Medulla oblongata (tissue), 1 donor: Measurements from ENCODE around the gene TTLL1.
A peak's percentile ranks its signal among the peaks of the same experiment; 100 is the strongest.
"Not testable (repeated sequence)": the region's sequence is repeated elsewhere in the genome, so short reads cannot be mapped to it uniquely, and the experiment has no call there.

ENCODE experiments used
- DNase-seq: peaks from one replicate; pipeline ENCODE4 v3.0.0-alpha.2; 2015; ENCODE audit errors: extremely low spot score

Gene TTLL1

DNA sequence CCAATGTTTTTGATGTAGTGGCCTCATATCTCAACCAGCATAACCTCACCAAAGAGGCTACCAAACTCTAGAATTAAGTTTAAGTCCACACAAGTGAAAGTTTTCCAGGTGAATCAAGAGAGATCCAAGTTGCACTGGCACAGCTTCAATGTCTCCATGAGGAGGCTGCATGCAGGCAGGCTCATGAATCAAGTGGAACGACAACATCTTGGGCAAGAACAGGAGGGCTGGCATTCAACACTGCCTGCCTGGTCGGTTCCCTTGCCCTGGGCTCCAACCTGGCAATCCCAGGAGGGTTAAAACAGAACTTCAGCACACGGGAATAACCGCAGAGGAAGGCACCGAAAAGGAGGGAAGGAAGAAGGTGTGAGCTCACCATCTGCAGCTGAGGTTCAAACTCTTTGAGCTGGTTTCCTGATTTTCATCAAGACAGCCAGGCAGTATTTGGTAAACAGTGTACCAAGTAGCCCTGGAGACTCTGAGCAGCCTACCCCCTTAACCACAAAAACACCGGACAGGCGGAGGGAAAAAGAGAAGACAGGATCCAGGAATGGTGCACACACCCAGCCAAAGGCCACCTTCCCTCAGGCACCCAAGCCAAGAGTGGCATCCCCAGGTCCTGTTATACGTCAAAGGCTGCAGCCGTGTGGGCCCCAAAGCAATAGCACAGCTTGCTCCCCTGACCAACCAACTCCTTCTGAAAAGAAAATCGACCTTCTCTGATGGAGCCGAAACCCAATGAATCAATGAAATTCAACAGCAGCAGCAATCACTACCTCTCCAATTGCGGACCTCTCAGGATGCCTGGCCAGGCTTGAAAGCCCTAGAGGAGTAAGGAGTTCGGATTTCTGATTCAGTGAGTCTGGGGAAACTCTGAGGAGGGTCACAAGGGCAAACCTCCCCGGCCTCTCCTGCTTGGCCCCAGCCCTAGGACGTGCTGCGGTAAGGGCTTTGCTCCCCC is 75.6 kb downstream of the TTLL1 start:
- no peak for DNase-seq

DNA sequence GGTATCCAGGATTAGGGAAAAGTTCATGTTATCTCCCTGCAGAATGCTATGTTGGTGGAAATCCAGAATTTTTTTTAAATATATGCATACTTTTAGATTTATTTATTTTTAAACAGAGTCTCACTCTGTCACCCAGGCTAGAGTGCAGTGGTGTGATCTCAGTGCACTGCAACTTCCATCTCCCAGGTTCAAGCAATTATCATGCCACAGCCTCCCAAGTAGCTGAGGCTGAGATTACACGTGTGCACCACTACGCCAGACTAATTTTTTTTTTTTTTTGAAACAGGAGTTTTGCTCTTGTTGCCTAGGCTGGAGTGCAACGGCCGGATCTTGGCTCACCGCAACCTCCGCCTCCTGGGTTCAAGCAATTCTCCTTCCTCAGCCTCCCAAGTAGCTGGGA is 76.8 kb downstream of the TTLL1 start:
- no peak for DNase-seq

DNA sequence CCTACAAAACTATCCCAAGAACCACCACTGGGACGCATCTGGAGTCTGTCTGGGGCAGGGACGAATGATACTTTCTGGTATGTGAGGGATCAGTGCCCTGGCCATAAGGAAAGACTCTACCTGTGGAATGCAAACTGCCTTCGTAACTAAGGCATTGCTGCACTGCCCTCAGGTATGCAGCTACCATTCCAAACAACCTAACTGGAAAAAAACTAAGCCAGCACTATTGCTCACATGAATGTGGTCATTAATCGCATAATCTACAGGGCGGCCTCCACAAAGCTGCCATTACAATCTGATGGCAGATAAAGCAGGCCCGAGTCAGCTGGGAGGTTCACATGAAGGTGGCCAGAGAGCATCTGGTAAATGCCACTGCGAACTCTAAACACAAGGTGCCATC is 78.1 kb downstream of the TTLL1 start:
- DNase-seq: no peak

DNA sequence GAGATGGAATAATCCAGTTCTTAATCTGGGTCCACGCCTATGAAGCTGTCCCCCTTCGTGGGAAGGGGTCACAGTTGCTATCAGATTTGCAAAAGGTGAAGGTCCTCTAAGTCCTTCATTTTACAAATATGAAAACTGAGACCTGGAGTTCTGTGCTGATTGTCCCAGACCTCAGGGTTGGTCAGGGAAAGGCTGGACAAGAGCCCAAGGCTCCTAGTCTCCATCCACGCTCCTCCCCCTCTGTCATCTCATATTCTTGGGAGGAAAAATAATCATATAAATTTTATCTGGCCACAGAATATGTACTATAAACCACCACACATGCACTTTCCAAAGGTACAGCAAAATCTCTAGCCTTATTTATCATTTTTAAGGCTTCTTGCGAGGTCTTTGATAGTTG is 79.7 kb downstream of the TTLL1 start:
- DNase-seq: no peak

DNA sequence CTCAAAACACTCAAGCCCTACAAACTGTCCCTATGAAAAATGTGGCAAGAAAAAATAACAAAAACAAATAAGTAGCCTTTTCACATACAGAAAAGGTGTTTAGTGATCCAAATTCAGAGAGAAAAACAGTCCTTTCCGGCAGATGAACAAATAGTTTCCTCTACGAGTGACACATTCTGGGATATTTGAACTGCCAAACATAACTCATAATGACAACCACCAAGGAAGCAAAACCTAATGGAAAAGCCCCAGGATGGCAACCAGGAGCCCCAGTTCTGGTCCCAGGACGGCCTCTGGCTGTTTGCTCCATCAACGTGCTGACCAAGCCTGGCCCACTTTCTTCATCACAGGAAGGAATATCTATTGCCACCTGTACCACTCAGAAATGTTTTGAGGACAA is 80.3 kb downstream of the TTLL1 start:
- no peak for DNase-seq

DNA sequence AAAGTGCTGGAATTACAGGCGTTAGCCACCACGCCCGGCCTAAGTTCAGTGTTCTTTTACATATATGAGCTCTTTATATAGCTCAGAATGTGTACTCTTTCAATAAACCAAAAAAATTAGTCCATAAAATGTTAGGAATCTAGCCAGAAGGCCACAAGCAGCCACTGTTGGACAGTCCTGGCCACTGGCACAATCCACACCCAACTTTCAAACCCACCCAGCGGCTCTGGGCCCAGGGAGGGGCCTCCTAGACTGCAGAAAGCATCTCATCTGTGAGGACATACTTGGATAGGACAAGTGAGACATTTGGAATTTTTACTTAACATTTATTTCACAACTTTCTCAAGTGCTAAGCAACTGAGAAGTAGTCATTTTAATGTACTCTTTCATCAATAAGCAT is 80.7 kb downstream of the TTLL1 start:
- DNase-seq: no peak

DNA sequence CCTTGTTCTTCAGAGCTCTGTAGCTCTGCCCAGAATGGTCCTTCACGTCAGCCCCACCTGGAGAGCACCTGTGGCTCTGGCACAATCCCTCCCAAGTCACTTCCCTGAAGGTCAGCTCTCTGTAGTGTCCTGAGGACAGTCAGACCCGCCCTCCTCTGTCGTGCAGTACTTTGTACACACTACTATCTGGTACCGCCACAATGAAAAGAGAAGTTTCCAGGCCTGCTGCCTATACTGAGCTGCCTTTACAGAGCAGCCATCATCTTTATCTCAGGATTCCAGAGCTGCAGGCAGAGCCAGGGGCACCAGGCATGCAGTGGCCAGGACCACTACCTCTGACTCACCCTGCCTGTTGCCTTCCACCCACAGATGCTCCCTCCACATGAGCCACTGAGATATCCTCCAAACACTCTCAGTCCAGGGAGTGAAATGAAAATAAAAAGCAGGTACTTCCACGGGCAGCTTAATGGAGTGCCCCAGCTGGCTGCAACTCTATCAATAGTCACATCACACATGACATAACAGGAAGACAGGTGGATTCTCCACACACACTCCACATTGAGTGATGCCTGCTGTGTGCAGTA is 81.6 kb downstream of the TTLL1 start:
- no peak for DNase-seq

DNA sequence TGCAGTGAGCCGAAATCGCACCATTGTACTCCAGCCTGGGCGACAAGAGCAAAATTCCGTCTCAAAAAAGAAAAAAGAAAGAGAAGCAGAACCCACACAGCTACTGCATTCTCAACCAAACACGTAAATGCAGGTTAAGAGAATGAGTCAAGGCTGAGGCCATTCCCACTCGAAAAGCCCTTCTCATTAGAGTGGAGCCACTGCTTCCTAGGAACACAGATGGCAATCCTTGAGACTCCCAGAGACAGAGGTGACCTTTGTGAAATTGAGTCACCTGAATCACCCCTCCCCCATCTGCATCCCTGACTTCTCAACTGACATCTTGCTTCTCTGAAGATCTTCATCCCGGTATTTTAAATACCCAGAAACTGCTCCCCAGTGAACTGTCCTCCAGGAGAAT is 82.4 kb downstream of the TTLL1 start:
- DNase-seq: no peak

DNA sequence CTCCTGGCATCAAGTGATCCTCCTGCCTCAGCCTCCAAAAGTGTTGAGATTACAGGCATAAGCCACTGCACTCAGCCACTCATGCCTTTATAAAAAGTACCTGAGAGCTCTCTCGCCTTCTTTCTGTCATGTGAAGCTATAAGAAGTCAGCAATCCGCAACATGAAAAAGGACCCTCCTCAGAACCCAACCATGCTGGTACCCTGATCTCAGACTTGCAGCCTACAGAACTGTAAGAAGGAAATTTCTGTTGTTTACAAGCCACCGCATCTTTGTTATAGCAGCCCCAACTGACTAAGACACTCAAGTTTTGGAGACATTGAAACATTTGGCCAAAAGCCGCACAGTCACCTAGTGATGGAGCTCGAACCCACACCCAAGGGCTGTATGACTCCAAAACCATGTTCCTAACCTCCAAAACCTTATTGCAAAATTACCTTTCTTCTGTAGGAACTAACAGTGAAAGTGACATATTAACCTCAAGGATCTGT is 83.1 kb downstream of the TTLL1 start:
- DNase-seq: no peak

DNA sequence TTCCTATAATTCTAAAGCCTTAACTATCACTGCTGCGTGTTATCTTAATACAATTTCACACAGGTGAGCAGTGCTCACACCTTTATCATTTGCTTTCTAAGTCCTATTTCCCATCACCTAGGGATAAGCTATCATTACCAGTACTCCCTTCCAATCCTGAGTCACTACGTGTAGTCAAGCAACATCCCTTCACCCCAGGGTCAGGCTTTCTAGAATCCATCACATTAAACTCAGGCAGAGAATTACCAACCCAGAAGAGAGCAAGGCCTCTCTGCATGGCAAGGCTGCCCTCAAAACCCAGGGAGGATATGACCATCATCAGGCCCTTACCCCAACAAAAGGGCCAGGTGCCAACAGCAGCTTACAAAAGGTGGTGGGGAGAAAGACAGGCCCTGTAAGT is 84.1 kb downstream of the TTLL1 start:
- DNase-seq: no peak

DNA sequence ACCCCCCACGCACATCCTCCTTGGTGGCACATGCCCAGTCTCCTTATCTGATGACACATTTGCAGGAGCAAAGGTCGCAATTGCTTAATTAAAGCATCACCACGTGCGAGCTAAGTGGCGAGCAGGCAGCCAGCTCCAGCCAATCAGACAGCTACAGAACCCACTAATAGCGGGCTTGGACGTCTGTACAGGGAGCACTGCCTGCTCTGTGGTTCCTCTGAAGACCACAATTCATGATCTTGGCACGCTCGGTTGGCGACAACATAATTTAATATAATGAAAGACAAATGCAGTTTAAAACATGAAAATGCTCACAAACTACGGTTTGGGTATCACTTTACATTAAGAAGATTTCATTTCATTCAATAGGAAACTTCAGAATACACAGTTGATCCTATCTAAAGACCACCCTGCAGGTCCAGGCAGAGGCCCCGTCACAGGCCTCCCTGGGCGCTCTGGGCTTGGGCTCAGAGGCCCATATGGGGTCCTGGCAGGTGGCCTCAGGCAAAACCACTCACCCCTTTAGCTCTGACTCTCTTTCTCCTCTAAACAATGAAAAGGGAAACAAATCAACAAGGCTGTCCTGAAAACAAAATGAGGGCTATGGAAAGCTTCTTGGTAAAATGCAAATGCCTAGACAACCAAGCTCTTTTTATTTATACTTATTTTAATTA is 84.7 kb downstream of the TTLL1 start:
- DNase-seq: no peak

DNA sequence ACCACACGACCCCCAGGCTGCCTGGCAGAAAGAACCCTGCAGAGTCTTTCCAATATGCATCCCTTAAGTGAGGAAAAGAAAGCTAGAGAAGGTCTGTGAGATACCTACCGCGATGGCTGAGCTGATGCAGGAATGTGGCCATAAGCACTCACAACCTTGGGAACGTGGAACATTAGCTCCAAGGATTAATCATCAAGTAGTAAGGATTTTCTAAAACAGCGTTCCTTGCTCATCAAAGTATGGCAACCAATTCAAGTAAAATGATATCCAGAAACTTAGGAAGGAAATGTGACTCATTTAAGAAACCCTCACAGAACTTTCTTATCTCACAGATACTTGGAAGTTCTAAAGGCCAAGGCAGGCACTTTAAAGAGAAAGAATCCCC is 87.0 kb downstream of the TTLL1 start:
- no peak for DNase-seq

DNA sequence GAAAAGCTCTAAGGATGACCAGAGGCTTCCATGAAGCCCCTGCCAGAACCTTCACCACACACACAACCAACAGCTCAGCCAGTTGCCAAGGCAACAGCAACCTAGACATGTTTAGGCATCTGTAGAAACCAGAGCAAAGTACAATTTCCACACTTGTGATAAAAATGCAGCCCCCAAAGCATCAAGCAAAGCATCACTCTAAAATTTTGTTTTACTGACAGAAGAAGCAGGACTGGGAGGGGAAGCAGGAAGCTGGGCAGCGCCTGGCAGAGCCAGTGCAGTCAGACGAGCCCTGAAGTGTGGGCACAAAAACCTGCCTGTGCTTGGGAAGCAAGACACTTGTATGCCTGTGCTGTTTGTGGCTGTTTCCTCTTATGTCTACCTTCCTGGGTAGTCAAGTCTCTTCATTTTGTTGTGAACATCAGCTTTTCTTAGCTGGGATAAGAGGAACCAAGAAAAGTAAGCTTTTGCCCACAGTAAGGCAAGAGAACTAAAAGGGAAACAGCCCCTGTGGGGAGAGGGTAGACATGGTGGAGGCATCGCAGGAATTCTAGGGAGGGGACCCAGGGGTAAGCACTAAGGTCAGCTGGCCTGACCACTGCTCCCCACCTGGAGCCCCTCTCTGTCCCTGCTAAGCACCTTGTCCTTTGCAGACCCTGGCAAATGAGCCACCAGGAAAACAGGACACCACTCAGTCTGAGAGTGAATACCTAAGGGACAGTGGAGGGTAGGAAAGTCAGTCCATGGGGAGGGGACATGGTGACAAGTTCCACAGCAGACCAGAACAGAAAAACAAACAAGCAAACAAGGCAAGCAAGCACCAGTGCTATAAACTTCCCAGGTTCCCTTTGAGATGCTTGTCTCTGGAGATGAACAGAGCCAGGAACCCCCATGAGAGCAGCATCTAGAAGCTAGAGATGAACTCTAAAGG is 87.7 kb downstream of the TTLL1 start:
- DNase-seq: peak; percentile 75

DNA sequence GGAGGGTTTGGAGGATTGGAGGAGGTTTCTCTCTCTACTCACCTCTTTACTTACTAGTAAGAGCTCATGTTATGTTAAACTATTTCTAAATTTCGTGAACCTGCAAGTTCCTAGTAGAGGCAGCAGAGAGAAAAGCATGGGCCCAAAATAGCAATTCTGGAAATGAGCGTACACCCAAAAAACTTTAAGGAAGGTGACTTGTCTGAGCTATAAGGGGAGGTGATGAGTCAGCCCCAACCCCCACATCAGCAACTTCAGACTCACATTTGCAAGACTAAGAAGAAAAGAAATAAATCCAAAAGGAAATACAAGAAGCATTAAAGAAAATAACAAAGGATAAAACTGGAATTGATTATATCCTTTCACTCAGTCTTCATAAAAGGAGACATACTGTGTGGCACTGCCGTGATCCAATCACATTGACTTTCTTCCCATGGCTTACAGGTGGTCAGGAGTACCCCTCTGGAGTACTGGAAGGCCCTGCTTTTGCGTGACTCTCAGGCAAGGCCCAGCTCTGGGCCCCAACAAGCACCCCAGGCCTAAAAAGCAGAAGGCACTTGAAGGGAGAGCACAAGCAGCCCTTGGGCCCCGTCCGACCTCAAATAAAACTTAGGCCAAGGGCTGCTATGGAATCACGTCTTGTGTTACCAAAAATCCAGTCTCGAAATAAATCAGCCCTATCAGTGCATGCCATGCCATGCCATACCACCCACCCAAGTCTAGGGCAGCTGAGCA is 88.6 kb downstream of the TTLL1 start:
- no peak for DNase-seq

DNA sequence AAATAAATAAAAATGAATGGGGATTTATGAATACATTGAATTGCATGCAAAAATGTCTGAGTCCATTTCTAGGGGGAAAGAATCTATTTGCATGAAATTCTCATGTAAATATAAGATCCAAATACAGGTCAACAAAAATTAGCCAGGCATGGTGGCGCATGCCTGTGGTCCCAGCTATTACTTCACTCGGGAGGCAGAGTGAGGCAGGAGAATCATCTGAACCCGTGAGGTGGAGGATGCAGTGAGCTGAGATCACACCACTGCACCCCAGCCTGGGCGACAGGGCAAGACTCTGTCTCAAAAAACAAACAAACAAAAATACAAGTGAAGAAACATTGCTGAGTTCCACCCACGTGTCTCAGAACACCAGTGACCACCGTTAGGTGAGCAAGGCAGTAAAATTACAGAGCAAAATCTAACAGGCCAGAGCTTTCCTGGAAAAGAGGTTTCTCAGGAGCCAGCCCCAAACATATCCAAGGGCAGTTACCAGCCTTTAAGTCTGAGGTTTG is 91.6 kb downstream of the TTLL1 start:
- DNase-seq: no peak

DNA sequence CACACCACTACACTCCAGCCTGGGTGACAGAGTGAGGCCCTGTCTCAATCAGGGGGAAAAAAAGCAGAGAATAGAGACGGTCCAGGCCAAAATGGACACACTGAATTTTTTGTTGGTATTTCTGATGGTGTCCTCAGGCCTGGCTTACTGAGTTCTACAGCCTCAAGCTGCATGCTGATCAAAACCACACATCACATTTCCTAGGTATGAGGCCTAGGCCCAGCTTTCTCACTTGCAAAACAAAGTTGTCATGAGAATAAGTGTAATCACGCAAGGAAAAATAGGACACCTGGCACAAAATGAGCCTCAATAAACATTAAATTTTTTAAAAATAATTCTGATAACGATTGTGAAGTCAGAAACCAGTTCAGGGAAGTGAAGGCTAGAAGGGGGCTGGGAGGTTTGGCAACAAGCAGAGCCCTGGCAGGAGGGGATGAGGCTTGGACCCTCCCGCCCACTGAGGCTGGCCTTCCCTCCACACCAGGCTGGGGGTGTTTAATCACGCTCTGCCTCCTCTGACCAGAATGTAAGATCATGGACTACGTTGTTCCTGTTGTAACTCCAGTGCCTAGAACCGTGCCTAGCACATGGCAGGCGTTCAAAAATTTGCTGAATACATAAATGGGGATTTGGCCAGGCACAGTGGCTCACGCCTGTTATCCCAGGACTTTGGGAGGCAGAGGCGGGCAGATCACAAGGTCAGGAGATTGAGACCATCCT is 92.4 kb downstream of the TTLL1 start:
- no peak for DNase-seq

DNA sequence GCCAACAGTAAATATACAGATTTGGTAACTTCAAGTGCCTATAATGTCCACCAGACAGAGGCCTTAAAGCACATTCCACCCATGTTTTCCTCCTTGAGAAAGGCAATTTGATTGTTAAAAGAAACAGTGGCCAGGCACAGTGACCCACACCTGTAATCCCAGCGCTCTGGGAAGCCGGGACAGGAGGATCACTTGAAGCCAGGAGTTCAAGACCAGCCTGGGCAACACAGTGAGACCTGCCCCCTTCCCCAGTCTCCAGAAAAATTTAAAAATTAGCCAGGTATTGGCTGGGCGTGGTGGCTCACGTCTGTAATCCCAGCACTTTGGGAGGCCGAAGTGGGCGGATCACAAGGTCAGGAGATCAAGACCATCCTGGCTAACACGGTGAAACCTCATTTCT is 93.5 kb downstream of the TTLL1 start:
- not testable (repeated sequence) for DNase-seq

DNA sequence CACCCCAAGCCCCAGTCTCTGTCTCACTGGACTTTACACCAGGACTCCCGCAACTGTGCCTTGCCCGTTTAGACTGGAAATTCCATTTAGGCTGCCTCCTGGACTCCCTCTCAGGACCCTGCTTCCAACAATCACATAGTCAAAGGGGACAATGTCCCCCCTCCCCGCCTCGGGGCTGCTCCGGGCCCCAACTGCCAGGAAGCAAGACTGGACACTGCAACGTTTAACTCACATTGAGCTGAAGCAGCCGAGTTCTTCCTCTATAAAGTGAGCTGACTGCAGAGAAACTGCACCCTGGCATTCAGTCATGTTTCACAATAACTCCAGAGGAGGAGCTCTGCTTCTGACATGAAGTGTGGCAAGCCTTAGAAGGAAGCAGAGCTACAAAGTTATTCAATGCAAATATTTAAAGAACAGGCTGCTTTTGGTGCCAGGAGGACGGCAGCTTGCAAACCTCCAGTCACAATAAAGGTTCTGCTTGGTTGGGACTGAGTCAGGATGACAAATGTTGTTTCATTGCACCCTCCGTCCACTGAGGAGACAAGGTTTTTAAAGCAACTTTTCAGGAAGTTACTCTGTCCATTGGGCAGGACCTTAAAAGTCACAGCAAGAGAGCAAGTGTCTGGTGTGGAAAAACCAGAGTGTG is 94.2 kb downstream of the TTLL1 start:
- DNase-seq: peak; percentile 75

DNA sequence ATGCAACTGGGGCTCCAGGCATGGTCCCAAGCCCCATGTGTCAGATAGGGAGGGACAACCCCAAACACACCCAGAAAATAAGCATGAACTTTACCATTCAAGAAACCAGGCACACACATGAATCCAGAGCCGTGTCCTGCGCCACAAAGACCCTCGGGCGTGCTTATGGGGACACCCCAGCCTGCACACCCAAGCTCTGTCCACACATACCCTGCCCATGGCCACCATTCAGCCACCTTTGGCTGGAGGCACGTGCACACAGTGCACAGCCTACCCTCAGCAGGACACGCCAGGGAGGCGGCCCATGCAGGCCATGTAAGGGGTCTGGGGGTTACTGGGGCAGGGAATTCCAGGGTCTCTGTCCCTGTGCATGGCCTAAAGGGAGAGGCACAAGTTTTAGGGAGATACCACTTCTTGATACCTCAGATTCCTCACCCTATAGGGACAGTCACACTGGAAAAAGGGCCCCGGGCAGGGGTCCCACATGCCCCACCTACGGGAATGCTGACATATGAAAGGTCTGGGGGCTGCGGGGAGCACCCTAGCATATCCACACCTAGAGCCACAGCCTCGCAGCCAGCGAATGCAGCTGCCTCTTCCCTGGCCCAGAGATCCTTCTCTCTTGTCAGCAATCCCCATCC is 94.8 kb downstream of the TTLL1 start:
- DNase-seq: no peak
